Middle frontal gyrus (tissue), 1 donor: ENCODE results near the gene DMAC2.
A peak's percentile ranks its signal among the peaks of the same experiment; 100 is the strongest.
"Not testable (repeated sequence)": the region's sequence is repeated elsewhere in the genome, so short reads cannot be mapped to it uniquely, and the experiment has no call there.

Experiments
- DNase-seq: peaks from one replicate; pipeline ENCODE4 v3.0.0-alpha.2; 2015; ENCODE audit warnings: low spot score; ENCODE audit errors: extremely low spot score

Gene DMAC2

DNA sequence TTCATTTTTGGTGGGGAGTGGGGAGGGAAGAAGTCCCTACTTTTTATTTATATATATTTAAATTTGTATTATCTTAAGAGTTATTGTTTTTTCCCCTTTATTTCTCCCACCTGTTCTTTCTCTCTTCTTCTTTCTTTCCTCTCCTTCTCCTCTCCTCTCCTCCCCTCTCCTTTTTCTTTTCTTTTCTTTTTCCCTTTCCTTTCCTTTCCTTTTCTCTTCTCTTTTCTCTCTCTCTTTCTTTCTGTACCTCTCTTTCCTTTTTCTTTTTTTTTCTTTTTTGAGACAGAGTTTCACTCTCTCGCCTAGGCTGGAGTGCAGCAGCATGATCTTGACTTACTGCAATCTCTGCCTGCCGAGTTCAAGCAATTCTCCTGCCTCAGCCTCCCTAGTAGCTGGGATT, 40.2 kb downstream of the DMAC2 start:
- DNase-seq: no peak

DNA sequence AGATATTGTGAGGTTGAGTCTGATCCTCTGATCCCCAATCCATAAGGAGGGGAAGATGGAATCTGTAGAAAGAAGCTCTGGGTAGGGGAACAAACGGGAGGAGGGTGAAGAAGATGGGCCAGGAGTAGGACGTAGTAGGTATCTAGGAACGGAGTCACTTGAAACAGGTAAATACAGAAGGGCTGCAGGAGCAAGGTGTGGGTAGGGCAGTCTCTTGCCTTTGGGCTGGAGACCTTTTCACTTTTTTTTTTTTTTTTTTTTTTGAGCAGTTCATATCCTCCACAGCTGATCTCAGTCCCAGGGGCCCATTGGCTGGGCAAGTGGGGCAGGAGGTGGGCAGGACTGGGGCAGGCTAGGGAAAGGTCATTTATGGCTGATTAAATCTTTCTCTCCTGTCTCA, 40.6 kb downstream of the DMAC2 start:
- no peak for DNase-seq

DNA sequence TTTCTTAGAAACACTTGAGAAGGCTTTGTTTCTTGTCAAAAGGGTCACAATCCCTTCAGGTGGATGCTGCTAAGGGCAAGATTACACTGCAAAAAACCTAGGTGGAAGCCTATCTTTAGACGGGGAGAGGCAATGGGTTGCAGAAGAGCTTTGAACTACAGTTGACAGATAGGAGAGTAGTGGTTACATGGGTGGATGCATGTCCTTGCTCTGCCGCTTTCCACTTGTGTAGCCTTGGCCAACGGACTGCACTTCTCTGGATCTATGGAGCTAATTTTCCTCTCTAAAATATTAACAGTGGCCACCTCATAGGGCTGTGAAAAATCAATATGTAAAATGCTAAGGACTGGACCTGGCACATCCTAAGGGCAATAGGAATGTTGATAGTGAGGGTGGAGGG, 41.1 kb downstream of the DMAC2 start:
- no peak for DNase-seq

DNA sequence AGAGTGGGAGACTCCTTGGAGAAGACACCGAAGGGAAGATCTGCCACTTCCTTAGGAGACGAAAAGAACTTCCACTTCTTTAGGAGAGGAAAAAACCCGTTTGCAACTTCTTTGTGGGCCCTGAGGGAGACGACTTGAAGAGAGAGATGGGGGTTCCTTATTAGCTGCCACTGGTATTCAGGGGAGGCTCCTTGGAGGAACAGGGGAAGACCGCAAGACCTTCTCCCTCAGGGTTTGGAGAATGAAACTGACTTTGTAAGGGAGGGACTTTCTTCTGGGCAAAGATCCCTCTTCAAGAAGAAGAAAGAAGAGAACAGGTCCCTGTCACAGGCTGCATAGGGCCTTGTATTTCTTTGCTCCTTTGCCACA, 41.7 kb downstream of the DMAC2 start:
- DNase-seq: no peak

DNA sequence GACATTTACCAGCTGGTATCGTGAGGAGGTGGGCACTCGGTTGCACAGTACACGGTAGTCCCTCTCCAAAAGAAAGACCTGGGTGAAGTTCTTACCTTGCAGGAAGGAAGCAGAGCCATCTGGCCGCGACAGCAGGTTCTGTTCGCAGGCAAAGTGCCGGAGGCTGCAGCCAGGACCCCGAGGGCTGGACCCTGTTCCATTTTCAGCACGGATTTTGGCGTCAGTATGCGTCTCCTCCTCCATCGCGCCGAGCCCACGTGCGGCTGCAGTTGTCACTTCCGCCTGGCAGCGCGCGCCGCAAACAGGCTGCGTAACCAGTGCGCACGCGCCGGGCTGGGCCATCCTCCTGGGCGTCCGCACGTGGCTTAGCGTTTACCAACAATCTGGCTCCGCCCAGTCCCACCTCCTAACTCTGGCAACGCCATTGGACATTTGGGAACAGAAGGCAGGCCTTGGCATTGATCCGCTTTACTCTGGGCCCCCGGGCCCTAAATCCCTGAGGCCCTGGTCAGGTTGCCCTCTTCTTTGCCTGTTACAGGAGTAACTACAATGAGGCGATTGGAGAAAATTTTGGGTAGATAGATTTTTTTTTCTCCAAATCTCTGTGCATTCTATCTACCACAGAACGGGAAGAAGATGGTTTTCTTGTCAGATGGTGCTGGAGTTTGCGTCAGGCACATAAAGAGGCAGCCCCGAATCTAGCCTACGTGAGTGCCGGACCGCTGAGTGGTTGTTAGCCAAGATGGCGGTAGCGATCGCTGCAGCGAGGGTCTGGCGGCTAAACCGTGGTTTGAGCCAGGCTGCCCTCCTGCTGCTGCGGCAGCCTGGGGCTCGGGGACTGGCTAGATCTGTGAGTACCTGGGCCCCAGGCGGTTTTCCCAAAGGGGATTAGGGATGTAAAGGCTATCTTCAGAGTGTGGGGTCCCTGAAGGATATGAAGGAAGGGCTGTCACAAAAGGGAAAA, 42.3 kb downstream of the DMAC2 start, which contains the start of the genes BCKDHA and EXOSC5:
Gene BCKDHA (plus strand): TSS at position 733 of the 964 bp plus-strand sequence. CDS start 10 bp downstream, at position 743.
Gene EXOSC5 (minus strand): TSS at position 274 of the 964 bp plus-strand sequence. CDS start 31 bp downstream, at position 243.
- peak; percentile 100 for DNase-seq

DNA sequence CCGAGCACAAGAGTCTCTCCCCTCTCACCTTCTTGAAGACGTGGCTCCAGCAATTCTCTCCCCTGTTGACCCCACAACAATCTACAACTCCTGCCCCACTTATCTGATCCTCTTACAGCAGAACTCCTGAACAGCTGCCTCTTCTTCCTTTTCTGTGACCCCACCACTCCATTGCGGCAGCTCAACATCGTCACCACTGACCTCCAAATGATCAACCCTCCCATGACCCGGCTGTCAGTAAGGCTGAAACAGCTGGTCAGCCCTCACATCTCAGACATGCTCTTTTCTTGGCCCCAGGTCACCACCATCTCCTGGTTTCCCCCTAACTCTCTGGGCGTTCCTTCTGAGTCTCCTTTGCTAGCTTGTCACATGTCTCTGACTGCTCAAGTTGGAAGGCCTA, 44.4 kb downstream of the DMAC2 start:
- DNase-seq: no peak

DNA sequence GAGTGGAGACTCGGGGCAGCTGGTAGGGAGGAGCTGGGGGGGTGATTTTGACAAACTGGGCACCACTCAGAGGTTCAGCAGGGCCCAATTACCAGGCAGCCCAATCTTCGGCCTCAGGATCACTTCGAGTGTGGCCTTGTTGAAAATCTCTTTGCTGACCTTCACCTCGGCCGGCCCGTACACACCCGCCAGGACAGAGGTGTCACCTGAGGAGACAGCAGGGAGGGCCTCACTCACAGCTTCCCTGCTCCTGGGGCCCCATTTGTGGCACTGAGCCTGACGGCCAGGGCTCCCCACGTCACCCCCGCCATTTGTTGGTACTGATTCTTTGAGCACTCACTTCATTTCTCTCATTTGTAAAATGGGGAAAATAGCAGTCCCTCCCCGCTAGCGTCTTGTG, 46.9 kb downstream of the DMAC2 start:
- no peak for DNase-seq

DNA sequence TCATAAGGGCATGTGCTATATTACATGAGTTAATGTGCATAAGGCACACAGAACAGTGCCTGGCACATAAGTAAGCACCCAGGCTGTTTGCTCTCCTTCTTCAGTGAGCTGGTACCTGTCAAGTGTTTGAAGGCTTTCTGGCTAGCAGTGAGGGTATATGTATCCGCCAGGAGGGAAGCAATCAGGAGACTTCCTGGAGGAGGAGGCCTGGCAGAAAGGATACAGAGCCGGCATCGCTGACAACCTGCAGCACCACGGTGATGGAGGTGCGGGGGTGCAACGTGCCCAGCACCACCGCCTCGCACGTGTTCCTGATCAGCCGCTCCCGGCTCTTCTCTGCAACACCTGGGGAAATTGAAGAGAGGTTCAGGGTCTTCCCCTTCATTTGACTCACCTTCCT, 48.1 kb downstream of the DMAC2 start:
- DNase-seq: no peak

DNA sequence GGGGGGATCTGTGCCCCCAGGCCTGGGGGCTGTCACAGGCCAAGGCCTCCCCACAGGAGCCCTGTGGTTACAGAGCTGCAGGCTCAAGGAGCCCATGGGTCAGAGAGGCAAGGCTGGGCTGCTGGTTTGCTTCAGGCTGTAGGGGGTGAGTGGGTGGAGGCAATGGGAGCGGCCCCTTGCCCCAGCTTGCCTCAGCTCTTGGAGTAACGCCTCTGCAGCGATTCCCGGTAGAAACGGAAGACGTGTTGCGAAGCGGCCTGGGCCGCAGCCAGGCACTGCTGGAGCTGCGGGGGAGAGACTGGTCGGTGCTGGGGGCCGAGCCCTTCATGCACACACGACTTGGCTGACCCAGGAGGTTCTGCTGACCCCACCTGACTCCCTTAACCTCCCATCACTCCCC, 53.3 kb downstream of the DMAC2 start:
- DNase-seq: no peak

DNA sequence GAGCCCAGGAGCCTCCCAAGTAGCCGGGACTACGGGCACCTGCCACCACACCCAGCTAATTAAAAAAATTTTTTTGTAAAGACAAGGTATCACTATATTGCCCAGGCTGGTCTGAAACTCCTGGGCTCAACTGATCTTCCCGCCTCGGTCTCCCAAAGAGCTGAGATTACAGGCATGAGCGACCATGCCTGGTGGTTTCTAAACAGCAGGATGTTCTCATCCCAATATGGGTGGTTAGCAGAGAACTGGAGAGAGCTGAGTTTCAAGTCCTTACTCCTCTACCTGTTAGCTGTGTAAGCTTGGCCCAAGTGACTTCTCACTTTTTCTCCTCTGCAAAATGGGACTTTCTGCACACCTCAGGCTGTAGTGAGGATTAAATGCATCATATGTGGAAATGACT, 55.4 kb downstream of the DMAC2 start:
- DNase-seq: no peak

DNA sequence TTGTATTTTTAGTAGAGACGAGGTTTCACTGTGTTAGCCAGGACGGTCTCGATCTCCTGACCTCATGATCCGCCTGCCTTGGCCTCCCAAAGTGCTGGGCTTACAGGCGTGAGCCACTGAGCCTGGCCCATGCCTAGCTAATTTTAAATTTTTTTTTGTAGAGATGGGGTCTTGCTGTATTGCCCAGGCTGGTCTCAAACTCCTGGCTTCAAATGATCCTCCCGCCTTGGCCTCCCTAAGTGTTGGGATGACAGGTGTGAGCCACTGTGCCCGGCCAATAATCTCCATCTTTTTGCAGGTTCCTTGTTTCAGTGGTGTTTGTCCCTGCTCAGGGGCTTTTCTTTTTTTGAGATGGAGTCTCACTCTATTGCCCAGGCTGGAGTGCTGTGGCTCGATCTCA, 58.2 kb downstream of the DMAC2 start:
- DNase-seq: not testable (repeated sequence)
